HG02642 (cell line): ENCODE measurements around the gene PRKAR1B.
"Not testable (repeated sequence)": the region's sequence is repeated elsewhere in the genome, so short reads cannot be mapped to it uniquely, and the experiment has no call there.

Experiments
- ATAC-seq: cut with Tn5 transposase; IDR thresholded peaks from one replicate; pipeline ENCODE4 v1.9.1; 2021; ENCODE audit warnings: mild to moderate bottlenecking; ENCODE audit not compliant: unreplicated experiment, poor library complexity

PRKAR1B gene

DNA sequence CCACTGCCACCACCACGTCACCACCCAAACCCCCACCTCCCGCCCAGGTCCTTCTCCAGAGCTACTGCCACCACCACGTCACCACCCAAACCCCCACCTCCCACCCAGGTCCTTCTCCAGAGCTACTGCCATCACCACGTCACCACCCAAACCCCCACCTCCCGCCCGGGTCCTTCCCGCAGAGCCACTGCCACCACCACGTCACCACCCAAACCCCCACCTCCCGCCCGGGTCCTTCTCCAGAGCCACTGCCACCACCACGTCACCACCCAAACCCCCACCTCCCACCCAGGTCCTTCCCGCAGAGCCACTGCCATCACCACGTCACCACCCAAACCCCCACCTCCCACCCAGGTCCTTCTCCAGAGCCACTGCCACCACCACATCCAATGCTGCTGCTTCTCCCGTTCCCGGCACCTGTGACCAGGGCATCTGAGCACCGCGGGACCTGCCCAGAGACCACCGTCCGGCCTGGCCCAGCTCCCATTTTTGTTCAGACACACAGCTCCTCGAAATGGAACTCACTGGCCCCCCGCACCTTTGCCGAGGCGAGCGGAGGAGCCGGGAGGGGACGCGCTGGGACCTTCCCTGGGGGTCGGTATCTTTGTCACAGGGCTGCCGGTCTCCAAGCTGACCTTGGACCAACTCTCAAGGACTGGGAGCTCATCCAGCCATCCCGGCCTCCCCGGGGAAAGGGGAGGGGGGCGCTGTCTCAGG, 174.8 kb downstream of the PRKAR1B start:
- not testable (repeated sequence) for ATAC-seq

DNA sequence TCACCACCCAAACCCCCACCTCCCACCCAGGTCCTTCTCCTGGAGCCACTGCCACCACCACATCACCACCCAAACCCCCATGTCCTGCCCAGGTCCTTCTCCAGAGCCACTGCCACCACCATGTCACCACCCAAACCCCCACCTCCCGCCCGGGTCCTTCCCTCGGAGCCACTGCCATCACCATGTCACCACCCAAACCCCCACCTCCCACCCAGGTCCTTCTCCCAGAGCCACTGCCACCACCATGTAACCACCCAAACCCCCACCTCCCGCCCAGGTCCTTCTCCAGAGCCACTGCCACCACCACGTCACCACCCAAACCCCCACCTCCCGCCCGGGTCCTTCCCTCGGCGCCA, 175.5 kb downstream of the PRKAR1B start:
- ATAC-seq, result not testable (repeated sequence)

DNA sequence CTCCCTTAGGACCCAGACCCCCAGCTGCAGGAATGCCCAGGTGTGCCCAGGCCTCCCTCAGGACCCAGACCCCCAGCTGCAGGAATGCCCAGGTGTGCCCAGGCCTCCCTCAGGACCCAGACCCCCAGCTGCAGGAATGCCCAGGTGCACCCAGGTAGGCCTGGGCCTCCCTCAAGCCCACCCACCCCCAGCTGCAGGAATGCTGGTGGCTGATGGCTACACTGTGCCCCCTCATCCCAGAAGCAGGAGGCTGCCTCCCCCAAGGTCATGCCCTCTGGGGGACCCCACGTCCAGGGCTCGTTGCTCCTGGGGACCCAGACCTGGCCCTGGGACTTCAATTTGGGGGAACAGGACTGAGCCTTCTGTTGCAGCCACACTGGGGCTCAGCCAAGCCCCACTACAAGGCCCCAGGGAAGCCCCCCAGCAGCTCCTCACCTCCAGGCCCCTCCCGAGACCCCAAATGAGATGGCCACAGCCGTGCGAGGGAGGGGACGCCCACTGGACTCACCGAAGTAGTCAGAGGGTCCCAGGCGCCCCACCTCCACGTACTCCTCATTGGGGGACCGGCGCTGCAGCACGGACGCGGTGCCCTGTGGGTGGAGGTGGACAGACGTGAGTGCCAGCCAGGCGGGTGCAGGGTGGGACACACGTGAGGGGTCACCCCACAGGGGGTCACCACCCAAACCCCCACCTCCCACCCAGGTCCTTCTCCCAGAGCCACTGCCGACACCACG, 176.0 kb downstream of the PRKAR1B start:
- no peak for ATAC-seq

DNA sequence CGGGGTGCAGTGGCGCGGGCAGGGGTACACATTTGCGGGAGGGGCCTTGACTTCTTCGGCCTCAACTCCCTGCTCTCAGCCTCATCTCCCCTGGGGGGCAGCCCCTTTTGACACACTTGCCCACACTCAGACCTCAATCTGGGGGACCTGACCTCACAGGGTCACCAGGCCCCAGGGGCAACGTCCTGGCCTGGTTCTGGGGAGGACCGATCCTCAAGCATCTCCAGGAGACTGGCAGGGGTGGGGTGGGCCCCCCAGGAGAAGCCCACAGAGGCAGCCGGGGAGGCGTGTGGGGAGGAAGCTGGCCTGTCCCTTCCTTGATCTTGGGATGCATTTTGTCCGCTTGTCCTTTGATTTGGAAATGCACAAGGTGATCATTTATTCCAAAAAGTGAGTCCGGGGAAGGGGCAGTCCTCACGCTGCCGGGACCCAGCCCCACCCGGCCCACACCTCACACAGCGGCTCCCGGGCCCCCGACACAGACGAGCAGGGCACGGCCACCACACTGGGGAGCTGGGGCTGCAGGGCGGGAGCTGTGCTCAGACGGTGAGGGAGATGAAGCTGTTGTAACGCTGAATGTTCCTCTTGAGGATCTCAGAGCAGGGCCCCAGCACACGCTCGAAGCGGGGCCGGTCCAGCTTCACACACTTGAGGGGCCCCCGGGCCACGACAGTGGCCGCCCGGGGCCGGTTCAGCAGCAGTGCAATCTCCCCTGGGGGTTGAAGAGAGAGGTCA, 177.0 kb downstream of the PRKAR1B start:
- ATAC-seq, result no peak

DNA sequence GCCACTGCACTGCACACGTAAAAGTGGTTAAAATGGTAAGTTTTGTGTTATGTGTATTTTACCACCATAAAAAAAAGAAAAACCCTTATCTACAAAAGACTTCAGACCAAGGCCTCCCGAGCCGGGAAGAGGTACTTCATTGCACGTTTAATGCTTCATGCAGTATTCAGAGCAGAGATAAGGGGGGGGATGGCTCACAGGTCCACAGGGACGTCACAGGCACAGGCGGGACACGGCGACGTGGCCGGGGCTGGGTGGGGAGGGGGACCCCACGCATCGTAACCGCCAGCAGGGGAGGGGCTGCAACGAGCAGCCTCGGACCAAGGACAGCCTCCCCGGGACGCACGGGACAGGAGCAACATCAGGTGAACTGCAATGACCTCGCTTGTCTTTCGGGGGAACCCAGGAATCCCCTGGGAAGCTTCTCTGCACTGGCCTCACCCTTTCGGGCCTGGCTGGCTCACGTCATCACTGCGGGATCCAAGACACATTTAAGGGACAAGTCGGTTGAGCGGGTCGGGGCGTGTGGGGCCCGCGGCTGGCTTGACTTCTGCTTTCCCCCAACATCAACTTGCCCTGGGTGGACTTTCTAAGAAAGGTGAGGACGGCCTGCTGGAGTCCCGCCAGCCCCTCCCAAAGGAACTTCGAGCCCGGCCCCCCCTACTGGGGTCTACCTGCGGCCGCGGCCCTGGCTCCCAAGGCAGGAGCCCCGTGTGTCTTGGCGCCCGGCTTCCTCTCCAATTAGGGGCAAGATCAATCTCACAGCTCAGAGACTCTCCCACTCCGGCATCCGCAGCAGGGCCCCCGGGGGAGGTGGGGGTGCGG, 177.8 kb downstream of the PRKAR1B start:
- no peak for ATAC-seq

DNA sequence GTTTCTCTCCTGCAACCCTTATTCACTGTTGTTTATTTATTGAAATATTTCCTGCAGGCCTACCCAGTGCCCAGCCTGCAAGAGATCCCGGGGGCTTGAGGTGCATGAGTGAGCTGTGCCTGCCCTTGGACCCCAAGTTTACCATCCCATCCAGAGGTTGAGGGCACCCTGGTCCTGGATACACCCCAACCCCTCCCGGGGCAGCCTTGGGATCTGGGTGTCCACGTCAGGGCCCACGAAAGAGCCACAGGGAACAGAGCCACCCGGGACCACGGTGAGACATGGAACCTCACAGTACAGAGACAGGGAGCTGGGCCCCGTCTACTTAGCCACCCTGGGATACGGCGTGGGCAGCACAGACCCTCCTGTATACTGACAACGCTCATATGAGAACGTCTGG, 178.7 kb downstream of the PRKAR1B start:
- ATAC-seq, result no peak

DNA sequence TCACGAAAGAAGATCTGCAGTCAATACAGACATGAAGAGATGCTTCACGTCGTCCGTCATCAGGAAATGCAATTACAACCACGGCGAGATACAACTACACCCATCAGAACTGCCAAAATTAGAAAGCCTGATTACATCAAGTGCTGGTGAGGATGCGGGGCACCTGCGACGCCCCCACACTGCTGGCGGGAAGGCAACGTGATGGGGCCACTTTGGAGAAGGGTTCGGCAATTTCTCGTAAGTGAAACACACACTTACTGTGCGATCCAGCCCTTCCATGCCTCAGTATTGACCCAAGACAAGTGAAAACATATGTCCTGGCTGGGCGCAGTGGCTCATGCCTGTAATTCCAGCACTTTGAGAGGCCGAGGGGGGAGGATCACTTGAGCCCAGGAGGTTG, 181.6 kb downstream of the PRKAR1B start:
- no peak for ATAC-seq

DNA sequence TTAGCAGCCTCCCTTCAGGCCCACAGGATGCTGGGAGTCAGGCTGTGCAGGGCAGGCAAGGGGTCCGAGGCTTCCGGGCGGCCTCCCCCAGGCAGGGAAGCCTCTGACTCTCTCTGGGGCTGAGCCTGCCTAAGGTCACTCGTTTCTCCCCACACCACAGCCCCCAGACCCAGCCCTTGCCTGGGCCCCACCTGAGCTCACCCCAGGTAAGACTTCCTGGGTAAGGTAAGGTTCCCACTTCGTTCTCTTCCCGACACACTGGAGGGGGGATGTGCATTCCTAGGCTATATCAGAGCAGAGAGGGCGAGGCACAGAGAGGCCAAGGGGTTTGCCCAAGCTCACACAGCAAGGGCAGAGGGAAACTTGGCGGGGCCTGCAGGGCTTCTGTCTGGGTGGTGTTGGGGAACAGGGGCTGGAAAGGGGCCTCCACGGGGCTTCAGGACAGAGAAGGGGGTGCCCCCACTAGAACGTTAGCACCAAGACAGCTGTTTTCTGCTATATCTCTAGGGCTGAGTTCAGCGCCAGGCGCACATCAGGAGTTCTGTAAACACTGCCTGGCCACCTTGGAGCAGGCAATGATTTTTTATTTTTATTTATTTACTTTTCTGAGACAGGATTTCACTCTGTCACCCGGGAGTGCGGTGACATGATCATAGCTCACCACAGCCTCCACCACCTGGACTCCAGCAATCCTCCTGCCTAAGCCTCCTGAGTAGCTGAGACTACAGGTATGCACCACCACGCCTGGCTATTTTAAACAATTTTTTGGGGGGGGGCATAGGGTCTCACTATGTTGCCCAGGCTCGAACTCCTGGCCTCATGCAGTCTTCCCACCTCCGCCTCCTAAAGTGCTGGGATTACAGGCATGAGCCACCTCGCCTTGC, 182.5 kb downstream of the PRKAR1B start:
- no peak for ATAC-seq

DNA sequence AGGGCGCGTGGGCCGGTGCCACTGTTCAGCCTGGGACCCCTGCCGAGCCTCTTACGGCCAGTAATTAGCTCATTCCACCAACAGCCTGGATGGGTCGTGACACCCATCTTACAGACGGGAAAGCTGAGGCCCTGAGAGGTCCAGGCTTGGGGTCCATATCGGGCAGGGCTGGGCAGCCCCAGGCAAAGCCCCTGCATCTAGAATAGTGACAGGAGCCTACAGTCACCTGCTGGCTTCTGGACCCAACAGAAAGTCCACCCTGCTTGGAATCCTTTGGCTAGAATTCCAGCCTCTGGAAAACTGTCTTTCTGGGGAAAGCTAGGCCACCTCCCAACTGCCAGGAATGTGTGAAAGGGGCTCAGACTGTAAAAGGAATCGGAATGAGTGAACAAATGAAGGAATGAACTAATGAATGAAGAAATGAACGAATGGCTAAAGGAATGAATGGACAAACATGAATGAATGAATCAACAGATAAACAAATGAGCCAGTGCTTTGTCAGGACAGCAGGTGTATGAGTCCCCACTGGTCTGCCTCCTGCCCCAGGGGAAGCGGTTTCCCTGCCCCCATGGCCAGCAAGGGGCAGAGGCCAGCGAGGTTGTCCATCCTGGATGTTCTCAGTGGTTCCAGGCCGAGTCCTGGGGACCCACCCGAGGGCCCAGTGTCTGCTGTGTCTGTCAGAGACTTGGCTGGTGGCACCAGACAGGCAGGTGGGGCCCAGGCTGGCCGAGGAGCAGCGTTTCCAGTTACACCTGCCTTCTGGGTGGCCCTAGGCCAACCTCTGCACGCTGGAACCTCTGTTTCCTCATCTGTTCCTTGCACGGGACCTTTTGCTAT, 183.4 kb downstream of the PRKAR1B start:
- no peak for ATAC-seq

DNA sequence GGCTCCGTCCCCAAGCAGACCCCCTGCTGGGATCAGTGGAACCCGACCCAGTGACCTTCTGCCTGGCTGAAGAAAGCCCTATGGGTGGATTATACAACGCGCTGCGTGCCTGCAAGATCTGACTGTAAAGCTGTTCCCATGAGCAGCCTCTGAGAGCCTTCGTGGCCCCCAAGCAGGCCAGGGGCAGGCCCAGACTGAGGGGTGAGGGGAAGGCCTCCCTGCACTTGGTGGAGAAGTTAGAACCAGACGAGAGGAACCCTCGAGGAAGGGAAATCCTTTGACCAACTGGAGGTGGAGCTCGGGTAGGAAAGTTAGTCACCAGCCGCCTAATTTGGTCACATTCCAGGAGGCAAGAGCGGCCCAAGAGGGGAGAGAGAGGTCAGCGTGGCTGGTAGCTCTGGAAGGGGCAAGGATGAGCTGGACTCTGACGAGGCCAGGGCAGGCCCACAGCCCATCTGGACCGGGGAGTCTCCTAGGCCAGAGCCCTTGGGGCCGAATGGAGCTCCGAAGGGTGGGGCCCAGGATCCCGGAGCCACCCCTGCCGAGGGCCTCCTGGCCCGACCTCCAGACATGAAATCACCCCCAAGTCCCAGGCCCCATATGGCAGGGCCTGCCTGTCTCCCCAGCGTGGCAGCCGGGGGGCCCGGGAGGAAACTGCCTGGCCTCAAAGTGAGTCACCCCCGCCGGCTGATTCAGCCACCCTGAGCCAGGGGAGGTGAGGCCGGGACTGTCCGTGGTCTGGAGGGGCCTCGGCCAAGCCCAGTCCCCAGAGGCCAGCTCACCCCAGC, 184.2 kb downstream of the PRKAR1B start:
- no peak for ATAC-seq

DNA sequence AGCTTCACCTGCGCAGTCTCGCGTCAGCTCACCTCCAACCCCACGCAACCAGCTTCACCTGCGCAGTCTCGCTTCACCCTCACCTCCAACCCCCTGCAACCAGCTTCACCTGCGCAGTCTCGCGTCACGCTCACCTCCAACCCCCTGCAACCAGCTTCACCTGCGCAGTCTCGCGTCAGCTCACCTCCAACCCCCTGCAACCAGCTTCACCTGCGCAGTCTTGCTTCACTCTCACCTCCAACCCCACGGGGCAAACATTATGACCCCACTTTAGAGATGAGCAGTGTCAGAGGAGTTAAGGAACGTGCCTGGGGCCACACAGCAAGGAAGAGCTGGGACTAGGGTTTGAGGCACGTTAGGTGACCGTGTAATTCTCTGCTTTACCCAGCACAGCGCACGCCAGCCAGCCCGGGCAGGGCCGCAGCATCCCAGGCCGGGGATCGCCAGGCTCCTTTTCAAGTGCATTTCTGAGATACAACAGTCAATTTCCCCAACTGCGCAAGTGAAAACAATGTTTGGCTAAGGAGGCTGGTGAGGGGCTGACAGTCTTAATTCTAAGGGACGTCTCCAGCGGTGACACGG, 184.9 kb downstream of the PRKAR1B start:
- no peak for ATAC-seq

DNA sequence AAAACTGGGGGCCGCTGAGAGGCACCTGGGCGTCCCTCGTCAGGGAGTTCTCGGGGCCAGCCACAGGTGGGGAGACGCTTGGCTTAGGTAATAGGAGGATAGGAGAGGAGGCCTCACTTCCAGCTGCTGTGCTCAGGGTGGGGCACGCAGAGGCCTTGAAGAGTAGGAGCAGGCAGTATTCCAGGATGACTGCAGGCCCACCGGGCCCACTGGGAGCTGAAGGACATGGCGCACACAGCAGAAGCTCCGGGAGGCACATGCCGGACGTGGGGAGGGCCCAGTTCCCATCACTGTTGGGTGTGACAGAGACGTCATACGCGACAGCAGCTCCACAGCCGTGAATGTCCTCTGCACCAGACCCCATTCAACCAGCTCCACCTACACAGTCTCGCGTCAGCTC, 185.4 kb downstream of the PRKAR1B start:
- ATAC-seq, result no peak

DNA sequence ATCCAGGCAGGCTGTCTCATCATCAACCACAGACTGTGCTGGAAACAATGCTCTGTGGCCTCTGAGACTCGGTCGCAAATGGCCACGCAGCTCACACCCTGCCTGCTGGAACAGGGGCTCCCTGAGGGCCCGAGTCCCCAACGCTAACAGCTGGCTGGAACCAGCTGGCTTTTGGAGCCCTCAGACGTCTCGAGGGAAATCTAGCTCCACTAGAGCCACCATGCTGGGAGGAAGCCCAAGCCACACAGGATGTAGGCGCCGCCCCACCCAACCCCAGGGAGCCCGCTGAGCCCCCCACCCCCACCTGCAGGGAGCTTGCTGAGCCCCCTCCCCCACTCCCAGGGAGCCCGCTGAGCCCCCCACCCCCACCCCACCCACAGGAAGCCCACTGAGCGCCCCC, 186.1 kb downstream of the PRKAR1B start:
- no peak for ATAC-seq

DNA sequence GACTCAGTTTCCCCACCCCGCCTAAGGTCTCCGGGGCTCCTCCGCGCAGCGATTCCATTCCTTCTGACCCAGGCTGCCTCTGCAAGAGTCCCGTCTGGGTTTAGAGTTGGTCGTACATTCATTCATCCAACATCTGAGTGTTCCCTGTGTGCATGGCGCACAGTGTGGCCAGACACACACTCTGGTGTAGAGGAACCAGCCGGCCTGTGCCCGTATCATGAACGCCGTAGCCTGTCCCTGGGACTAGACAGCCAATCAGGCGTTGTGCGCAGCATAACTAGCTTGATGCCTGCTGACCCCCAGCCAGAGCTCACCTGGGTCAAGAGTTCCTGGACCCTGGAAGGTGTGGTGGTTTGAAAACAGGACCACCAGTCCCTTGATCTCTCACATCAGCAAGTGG, 186.5 kb downstream of the PRKAR1B start:
- no peak for ATAC-seq

DNA sequence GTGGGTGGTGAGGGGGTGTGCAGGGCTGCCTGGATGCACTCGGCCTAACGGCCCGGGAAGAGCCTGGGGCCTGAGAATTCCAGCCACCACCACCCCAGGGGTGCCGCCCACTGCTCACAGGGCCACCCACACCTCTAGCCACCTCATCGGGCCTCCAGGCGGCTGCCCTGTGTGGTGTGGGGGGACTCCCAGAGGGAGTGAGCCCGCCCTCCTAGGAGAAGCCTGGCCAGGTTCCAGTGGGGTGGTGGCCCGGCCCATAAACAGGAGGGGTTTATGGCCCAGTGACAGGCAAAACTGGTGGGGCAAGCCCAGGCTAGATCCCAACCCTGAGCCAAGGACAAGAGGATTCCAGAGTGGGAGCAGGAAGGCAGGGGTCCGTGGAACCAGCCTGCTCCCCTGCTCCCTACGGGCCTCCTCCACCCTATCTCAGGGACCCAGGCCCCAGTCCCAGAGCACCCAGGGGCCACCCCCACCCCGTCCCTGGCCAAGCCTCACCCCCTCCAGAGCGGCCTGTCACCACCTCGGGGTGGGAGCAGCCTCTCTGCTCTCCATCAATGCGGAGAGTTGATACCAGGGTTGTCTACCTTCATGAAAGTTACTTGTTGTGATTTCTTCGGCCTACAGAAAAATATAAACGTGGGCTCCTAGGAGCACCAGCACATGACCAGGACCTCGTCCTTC, 187.2 kb downstream of the PRKAR1B start:
- no peak for ATAC-seq

DNA sequence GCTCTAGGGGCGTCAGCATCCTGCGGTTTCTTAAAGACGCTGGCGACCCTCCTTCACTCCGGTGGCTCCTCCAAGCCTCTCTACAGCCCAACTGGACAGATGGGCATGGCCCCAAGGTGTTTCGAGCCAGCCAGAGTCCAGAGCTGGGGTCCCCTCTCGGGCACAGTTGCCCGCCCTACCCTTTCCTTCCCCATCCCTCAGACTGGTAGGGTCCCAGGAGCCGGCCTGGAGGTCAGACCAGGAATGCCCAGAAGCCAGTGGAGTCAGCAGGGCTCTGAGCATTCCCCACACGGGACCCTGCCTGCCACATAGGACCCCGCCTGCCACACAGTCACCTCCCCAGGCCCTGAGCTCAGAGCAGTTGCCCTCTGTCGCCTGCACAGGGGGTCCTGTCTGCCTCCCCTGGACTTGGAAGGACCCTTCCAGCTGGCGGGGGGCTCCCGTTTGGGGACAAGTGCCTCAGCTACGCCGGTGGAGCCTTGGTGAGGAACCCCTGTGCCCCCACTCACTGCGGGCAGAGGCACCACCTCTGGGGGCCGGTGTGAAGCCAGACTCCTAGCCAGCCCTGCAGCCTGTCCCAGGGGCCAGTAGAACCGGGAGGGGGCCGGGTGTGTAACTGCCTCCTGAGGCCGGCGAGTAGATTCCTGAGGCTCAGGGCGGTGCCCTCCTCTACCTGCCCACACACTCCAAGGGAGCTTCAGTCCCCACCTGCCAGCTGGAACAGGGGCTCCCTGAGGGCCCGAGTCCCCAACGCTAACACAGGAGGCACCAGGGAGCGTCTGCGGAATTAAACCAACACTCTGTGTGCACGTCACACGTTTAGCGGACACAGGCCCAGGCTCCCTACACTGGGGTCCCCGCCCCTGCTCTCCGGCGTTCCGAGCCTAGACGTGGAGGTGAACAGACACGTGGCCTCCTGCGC, 188.1 kb downstream of the PRKAR1B start:
- no peak for ATAC-seq
